Heart left ventricle (tissue), 16 donors: Measurements from ENCODE around the gene SLC17A7. TPM values are rescaled to one million over a fixed set of nuclear protein-coding genes. Genes with fewer than 3 reads are reported as not detected.

Source experiments
- ATAC-seq, 4 donors: fragments of 200-7000 bp; cut with Tn5 transposase; one replicate each; pipeline ENCODE4 v1.9.1; 2020 to 2022; ENCODE audit warnings: moderate library complexity in 4 of 4, mild to moderate bottlenecking in 3 of 4, moderate number of reproducible peaks in 1 of 4
- DNase-seq, 5 donors: peaks; one replicate each; pipeline ENCODE4 v3.0.0-alpha.2; 2020
- H3K27ac ChIP-seq, 12 donors: fragments of 200-600 bp; sonication (generic) in 4 of 12; one replicate each; pipeline versions ENCODE4 v1.5.0 to v1.8.0; 2016 to 2022; ENCODE audit warnings: mild to moderate bottlenecking in 2 of 12
- H3K27me3 ChIP-seq, 9 donors: fragments of 200-600 bp; sonication (generic) in 2 of 9; one replicate each; pipeline versions ENCODE4 v1.5.1 to v1.8.0; 2016 to 2022; ENCODE audit warnings: mild to moderate bottlenecking in 3 of 9
- H3K36me3 ChIP-seq, 9 donors: fragments of 200-600 bp; sonication (generic) in 2 of 9; one replicate each; pipeline versions ENCODE4 v1.5.0 to v1.8.0; 2018 to 2022; ENCODE audit warnings: mild to moderate bottlenecking in 2 of 9
- H3K4me1 ChIP-seq, 12 donors: fragments of 200-600 bp; sonication (generic) in 4 of 12; one replicate each; pipeline versions ENCODE4 v1.5.0 to v1.8.0; 2016 to 2022; ENCODE audit warnings: mild to moderate bottlenecking in 3 of 12
- H3K4me3 ChIP-seq, 12 donors: fragments of 200-600 bp; sonication (generic) in 4 of 12; one replicate each; pipeline versions ENCODE4 v1.5.0 to v1.8.0; 2017 to 2022; ENCODE audit warnings: mild to moderate bottlenecking in 9 of 12, moderate library complexity in 4 of 12
- H3K9me3 ChIP-seq, 12 donors: fragments of 200-600 bp; sonication (generic) in 4 of 12; one replicate each; pipeline versions ENCODE4 v1.5.0 to v1.8.0; 2016 to 2022; ENCODE audit warnings: mild to moderate bottlenecking in 1 of 12
- POLR2A ChIP-seq, 2 donors: fragments of 450-650 bp; IDR thresholded peaks; one replicate each; pipeline ENCODE4 v1.6.1; 2017; ENCODE audit warnings: antibody characterized with exemption in 2 of 2, mild to moderate bottlenecking in 2 of 2, moderate library complexity in 2 of 2
- WGBS, 4 donors: extraction: QIAGEN DNeasy Blood & Tissue Kit in 2 of 4; methylation state at CpG; one replicate each; pipeline versions ENCODE4 v1.1.5 to v1.1.7; 2013 to 2018; 5-methylcytosine and 5-hydroxymethylcytosine counted together
- intact Hi-C, 10 donors: fragments of 100-400 bp; cut with DNase I; formaldehyde crosslinking; loops; one replicate each; pipeline versions ENCODE4 v1.11.1 to v1.14.2; 2022
- polyA plus RNA-seq, 2 donors: library from polyadenylated mRNA; stranded (reverse); fragments of 200-250 nt; gene quantifications; one replicate each; pipeline ENCODE4 v1.2.3, GENCODE V29; 2013
- total RNA-seq, 9 donors: library from RNA; depleted of rRNA in 2 of 9; stranded (reverse); fragments of >200 nt in 2 of 9; fragmentation: NEBNext Ultra II Directional in 3 of 9; extraction: Animal tissue kit (Norgen Biotek cat#: 25700) in 3 of 9; gene quantifications; one replicate each; pipeline versions ENCODE4 v1.1.0 to v1.2.4, GENCODE V29; 2016 to 2023
- TF ChIP-seq, protein P1 (sequence below), 12 donors: fragments of 200-600 bp; sonication (generic) in 4 of 12; IDR thresholded peaks; one replicate each; pipeline versions ENCODE4 v1.5.0 to v1.8.0; 2018 to 2022; ENCODE audit warnings: antibody characterized with exemption in 12 of 12, mild to moderate bottlenecking in 5 of 12
- donor health status: ischemic (EF 13 %, LVEDD 7.1; RV severe dilation, severe dysfunction).
- donor health status: healthy with polysubstance abuse.
- donor health status: DM: no; HTN: yes; CAD: no.
- donor health status: DM: no; HTN: no; CAD: no.
- donor health status: ischemic (EF 25% LVEDD 6.9; RV normal size, moderate dysfunction).
- donor health status: ischemic (EF 25% LVEDD 5.7; RV mildly dilated, moderate dysfunction).
- donor health status: healthy.
- donor health status: DM: yes; HTN: yes; CAD: no.
- donor health status: ischemic (EF 35%, LVEDD 5.7; RV mildly dilated, moderate dysfunction).
- donor health status: nonischemic (EF 11% LVEDD 7.7; RV severe dilation, severe dysfunction).
- donor health status: DM: yes; HTN: yes; CAD: no.
- donor health status: PGD.
- donor health status: ischemic (EF 29% LVEDD 5.4; RV normal size, mild dysfunction).
- donor health status: nonischemic (EF 23%, LVEDD 6.1; RV moderate dilation, normal function).

SLC17A7 gene
- total and polyA plus RNA-seq, 11 donors, result 0.46 to 1.6 (median 0.89) TPM

- H3K27me3 ChIP-seq, result peaks cover 0 to 6% (median 0%) of the 10 kb centered on the region in 9 donors
- intact Hi-C loops, result loop anchor here in 1 of 10 donors (2.0 kb wide), 1 partner anchor 19 kb away; no protein-coding TSS in a partner anchor
- H3K4me1 ChIP-seq, result peaks cover 0 to 38% (median 6%) of the 10 kb centered on the region in 12 donors
- no peak for TF ChIP-seq POLR2A (IDR thresholded peaks at IDR 0.05)
- TF ChIP-seq, protein P1, sequence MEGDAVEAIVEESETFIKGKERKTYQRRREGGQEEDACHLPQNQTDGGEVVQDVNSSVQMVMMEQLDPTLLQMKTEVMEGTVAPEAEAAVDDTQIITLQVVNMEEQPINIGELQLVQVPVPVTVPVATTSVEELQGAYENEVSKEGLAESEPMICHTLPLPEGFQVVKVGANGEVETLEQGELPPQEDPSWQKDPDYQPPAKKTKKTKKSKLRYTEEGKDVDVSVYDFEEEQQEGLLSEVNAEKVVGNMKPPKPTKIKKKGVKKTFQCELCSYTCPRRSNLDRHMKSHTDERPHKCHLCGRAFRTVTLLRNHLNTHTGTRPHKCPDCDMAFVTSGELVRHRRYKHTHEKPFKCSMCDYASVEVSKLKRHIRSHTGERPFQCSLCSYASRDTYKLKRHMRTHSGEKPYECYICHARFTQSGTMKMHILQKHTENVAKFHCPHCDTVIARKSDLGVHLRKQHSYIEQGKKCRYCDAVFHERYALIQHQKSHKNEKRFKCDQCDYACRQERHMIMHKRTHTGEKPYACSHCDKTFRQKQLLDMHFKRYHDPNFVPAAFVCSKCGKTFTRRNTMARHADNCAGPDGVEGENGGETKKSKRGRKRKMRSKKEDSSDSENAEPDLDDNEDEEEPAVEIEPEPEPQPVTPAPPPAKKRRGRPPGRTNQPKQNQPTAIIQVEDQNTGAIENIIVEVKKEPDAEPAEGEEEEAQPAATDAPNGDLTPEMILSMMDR (IDR thresholded peaks at IDR 0.05), result peak in 8 of 12 donors; percentile 14 to 42 (median 30)
- no peaks in the 10 kb centered on the region for H3K9me3 ChIP-seq
- peaks cover 0 to 19% (median 0%) of the 10 kb centered on the region in 9 donors for H3K36me3 ChIP-seq
- peak overlapping the region in 2 of 12 donors; percentile 69 to 93 for H3K4me3 ChIP-seq
- DNase-seq (peak in 2 of 5 donors; percentile 46 to 80), ATAC-seq (peak in 1 of 4 donors; percentile 25)
- 49 to 63% (median 59%) methylated on average over 27 of the region's 27 CpGs for WGBS, 4 donors
- H3K27ac ChIP-seq, result peak overlapping the region in 2 of 12 donors; percentile 89 to 91
Measured at GRCh38 chr19:49475995-49476880, 34.9 kb upstream of the SLC17A7 start.

- WGBS, 4 donors, result 69 to 75% (median 72%) methylated on average over 15 of the region's 15 CpGs
- ATAC-seq, result no peak
- Histone ChIP-seq H3K27ac (peak overlapping the region in 5 of 12 donors; percentile 89 to 93 (median 90)), H3K4me1 (peaks cover 0 to 44% (median 6%) of the 10 kb centered on the region in 12 donors), H3K36me3 (peaks cover 0 to 19% (median 0%) of the 10 kb centered on the region in 9 donors), H3K4me3 (peak overlapping the region in 2 of 12 donors; percentile 69 to 93), H3K27me3 (peaks cover 0 to 6% (median 0%) of the 10 kb centered on the region in 9 donors), H3K9me3 (no peaks in the 10 kb centered on the region)
- intact Hi-C loops, result no loop called here
- TF ChIP-seq, protein P1 (IDR thresholded peaks at IDR 0.05), result no peak
- TF ChIP-seq POLR2A (IDR thresholded peaks at IDR 0.05), result no peak
- peak in 1 of 5 donors; percentile 18 for DNase-seq
Measured at GRCh38 chr19:49475191-49475917, 34.0 kb upstream of the SLC17A7 start.

- ATAC-seq, result no peak
Measured at GRCh38 chr19:49474542-49474924, 33.2 kb upstream of the SLC17A7 start.

More at GRCh38 chr19:49474542-49474924, 33.2 kb upstream of the SLC17A7 start:
- intact Hi-C loops, result loop anchor here in 1 of 10 donors (1.0 kb wide), 1 partner anchor 73 kb away; no protein-coding TSS in a partner anchor
- no peaks in the 10 kb centered on the region for H3K9me3 ChIP-seq
- TF ChIP-seq, protein P1 (IDR thresholded peaks at IDR 0.05), result no peak
- TF ChIP-seq POLR2A (IDR thresholded peaks at IDR 0.05), result no peak
- peak overlapping the region; percentile 33 to 93 (median 68) for H3K4me3 ChIP-seq
- no peak for DNase-seq
- WGBS, 4 donors, result 9 to 15% (median 10%) methylated on average over 11 of the region's 11 CpGs
- peaks cover 0 to 12% (median 0%) of the 10 kb centered on the region in 9 donors for H3K36me3 ChIP-seq
- peaks cover 0 to 52% (median 9%) of the 10 kb centered on the region in 12 donors for H3K4me1 ChIP-seq
- H3K27ac ChIP-seq, result peak overlapping the region; percentile 76 to 96 (median 90)
- H3K27me3 ChIP-seq, result peaks cover 0 to 6% (median 0%) of the 10 kb centered on the region in 9 donors
